Hematopoietic multipotent progenitor cell treated with erythropoietin and hydrocortisone succinate and interleukin-3 and kit ligand, for 17 days (in vitro differentiated cells): ENCODE measurements around the gene SCAI.
"Not testable (repeated sequence)": the region's sequence is repeated elsewhere in the genome, so short reads cannot be mapped to it uniquely, and the experiment has no call there.

Experiments used
- DNase-seq: peaks from one replicate; pipeline ENCODE4 v3.0.0-alpha.2; 2015; ENCODE audit warnings: low spot score

Gene SCAI

DNA sequence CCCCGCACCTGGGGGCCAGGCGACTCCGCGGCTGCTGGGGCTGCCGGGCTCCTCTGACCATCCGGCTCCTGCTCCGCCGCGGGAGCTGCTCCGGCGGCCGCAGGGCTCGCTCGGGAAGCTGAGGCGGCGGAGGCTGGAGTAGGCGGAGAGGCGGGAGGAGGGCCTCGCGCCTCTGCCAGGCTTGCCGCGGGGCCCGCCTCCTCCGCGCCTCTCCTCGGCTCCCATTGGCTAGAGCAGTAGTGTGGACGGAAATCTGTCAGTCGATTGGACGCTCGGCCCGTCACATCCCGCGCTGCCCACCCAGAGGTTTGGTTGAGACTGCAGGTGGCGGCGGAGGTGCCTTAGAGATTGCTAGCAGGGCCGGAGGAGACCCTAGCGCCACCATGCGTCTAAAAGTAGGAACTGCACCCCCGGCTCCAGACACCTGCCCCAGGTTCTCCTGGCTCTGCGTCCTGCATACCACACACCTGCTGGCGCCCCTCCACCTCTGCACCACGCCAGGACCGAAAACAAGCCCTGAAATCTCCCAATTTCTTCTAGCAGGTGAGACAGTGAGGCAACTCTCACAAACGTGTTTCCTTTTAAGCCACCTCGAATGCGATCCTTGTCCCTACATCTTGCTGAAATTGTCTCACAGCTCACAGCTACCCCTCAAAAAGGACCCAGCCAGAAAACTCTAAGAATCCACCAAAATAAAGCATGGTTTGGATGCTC, at the start of gene SCAI:
TSS of gene SCAI (minus strand) at position 152 of the 714 bp plus-strand sequence. CDS start at position 61, 91 bp downstream.
- DNase-seq, result peak; percentile 99

GRCh38 chr9:125190361-125190801, 47.1 kb upstream of the SCAI start:
- DNase-seq, result no peak

DNA sequence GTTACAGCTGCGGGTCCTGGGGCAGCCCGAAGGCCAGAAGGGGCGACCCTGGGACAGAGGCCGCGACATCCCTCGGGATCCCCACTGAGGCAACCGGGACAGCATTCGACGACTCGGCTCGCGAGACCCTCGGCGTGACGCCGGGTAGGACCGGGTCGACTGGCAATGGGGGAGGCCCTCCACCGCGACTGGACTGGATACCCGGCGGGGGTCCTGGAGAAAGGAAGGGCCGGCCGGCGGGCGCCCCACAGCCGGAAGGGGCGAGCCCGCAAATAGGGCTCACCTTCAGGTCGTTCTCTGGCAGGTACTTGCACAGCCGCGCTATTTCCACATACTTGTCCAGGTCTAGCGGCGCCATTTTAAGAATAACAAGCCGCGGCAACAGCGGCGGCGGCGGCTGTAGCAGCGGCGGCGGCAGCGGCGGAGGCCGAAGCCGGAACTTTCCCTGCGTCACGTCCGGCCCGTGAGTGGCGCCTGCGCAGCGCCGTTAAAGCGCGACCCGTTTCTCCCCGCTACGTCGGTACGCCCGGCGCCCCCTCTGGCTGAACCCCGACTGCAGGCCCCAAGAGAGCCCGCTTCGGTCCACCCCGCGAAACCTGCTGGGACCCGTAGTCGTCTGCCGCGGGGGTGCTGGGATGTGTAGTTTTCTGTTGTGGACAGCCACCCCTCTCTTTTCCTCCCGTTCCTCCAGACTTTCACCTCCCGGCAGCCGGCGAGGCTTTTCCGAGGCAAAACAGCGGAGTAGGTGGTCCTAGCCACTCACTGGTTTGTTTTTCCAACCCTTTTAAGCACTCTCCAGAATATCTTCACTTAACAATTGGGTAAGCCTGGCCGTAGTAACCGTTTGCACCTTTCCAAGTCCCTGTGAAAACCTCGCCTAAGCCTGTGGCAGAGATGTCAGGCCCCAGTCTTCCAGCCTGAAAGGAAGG, 46.3 kb upstream of the SCAI start, which contains the start of gene PPP6C:
TSS of gene PPP6C (minus strand) at position 443 of the 929 bp plus-strand sequence. CDS start at position 358, 85 bp downstream.
- DNase-seq, result peak; percentile 95

- DNase-seq, result peak; percentile 42
These were observed 45.7 kb upstream of the SCAI start for GRCh38 chr9:125189011-125189360.

GRCh38 chr9:125183561-125183960, 40.2 kb upstream of the SCAI start:
- DNase-seq, result no peak

DNA sequence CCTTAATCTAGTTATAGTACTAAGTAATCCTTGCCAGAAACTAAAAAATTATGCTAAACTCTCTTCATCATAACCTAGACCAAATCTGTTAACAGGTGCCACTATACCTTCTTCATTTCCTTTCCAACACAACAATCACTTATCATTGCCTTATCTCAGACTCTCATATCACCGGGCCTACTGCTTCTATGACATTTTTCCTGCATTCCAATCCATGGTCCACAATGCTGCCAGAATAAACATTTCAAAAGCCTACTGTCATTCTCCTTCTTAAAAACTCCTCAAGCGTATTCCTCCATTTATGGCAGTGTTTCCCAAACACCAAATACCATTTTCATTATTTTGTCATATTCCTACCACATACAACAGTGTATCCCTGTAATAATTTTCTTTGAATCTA, 39.7 kb upstream of the SCAI start:
- no peak for DNase-seq

DNA sequence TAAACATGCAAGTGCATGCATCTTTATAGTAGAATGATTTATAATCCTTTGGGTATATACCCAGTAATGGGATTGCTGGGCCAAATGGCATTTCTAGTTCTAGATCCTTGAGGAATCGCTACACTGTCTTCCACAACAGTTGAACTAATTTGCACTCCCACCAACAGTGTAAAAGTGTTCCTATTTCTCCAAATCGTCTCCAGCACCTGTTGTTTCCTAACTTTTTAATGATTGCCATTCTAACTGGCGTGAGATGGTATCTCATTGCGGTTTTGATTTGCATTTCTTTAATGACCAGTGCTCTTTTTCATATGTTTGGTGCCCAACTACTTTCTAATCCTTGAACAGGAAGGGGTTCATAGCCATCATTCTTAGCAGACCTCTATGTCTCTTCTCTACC, 38.4 kb upstream of the SCAI start:
- not testable (repeated sequence) for DNase-seq

DNA sequence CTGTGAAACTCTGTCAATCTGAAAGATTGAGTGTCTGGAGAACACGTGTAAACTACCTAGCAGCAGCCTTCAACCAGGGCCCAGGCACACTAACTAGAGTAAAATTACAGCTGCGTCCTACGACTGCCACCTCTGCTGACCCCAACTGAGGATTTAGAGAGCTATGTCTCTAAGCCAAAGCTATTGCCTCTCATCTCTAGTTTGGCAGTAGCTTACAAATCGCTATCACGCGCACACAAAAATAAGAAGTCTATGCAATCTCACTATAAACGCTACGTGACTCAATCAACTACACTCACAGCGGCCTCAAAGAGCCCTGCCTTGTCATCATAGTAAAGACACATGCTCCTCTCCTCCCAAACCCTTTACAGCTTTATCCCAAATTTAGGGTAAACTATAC, 37.5 kb upstream of the SCAI start:
- no peak for DNase-seq

DNA sequence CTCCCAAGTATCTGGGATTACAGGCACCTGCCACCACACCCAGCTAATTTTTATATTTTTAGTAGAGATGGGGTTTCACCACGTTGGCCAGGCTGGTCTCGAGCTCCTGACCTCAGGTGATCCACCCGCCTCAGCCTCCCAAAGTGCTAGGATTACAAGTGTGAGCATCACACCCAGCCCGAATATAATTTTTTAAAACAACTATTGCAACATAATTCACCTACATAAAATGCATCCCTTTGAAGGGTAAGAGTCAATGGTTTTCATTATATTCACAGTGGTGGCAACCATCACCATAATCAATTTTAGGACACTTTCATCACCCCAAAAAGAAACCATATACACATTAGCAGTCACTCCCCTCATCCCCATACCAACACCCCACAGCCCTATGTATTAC, 36.4 kb upstream of the SCAI start:
- not testable (repeated sequence) for DNase-seq

GRCh38 chr9:125177888-125178287, 34.6 kb upstream of the SCAI start:
- DNase-seq, result no peak

DNA sequence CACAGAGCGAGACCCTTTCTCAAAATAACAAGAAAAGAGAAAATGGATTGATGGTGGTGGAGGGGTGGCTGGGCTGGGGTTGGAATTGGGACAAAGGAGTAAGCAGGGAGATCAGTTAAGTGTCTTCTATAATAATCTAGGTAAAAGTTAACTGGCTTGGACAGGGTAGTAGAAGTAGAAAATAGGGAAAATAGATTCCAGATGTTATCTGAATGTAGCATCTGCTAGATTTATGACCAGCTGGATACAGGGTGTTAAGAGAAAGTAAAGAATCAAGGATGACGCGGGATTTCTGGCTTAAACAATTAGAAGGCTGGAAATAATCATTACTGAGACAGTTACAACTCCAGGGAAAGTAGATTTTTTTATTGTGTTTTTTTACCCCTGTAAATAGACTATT, 33.3 kb upstream of the SCAI start:
- no peak for DNase-seq

- no peak for DNase-seq
These were observed 28.9 kb upstream of the SCAI start for GRCh38 chr9:125172031-125172755.

- DNase-seq, result no peak
These were observed 26.6 kb upstream of the SCAI start for GRCh38 chr9:125169895-125170294.

DNA sequence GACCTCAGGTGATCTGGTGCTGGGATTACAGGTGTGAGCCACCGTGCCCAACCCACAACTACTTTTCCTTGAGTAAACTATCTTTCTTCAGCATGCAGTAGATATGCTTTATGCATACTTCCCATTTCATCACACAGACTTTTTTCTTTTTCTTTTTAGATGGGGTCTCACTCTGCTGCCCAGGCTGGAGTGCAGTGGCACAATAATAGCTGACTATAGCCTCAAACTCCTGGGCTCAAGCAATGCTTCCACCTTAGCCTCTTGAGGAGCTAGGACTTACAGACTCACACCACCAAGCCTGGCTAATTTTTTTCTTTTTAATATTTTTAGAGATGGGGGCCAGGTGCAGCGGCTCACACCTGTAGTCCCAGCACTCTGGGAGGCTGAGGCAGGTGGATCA, 23.4 kb upstream of the SCAI start:
- DNase-seq, result no peak

DNA sequence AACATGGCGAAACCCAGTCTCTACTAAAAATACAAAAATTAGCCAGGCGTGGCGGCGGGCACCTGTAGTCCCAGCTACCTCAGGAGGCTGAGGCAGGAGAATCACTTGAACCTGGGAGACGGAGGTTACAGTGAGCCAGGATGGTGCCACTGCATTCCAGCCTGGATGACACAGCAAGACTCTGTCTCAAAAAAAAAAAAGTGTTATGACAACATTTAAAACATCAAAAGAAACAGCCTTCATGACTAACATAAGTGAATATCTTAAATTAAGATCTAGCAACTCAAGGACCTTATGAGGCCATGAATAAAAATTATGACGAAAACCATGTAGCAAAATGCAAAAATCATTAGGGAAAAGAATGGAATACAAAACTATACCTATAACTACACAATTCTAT, 19.6 kb upstream of the SCAI start:
- DNase-seq, result not testable (repeated sequence)

DNA sequence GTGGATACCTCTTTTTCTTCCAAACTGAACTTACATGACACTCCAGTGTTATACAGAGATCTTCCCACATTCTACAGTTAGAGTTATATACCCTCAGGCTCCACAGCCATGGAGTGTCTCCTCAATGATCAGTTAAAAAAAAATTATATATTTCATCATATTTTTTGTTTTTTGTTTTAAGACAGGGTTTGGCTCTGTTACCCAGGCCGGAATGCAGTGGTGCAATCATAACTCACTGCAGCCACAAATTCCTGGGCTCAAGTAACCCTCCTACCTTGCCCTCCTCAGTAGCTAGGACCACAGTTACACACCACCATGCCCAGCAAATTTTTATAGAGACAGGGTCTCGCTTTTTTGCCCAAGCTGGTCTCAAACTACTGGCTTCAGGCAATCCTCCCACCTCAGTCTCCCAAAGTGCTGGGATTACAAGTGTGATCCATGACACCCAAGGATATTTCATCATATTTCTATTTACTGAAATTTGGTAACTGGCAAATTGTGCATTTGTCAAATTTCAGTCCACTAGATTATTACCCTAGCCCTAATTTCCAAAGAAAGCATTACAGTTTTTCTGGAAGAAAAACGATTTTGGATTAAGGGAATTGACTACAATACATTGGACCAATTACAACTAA, 18.1 kb upstream of the SCAI start:
- no peak for DNase-seq

DNA sequence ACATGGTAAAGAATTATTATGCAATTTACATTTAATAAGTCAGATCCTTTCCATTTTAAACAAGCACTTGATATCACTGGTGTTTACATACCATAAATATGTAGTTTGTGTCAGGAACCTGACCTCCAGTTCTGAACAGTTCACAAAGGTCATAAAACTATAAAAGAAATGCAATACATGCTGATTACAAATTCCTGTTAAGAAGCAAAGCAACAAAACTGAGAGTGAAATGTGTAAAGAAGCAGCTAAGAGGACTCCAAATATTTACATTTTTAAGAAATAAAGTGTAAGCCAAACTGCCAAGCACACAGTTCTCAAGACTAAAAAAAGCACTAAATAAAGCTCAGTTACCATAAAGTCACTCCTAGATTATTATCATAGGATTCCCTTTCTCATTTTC, 17.4 kb upstream of the SCAI start:
- DNase-seq, result no peak

DNA sequence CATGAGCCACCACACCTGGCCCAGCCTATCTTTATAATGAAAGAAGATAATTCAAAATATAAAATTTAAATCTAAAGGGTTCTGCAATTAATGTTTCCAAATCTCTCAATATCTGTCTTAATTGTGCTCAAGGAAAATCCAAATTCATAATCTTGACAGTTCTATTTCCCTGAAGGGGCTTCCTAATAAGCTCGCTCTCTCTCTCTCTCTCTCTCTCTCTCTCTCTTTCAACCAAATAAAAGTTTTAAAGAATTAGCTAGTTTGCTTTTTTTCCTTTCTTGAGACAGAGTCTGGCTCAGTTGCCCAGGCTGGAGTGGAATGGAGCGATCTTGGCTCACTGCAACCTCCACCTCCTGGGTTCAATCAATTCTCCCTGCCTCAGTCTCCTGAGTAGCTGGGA, 13.2 kb upstream of the SCAI start:
- DNase-seq, result no peak

GRCh38 chr9:125153712-125154367, 10.5 kb upstream of the SCAI start:
- DNase-seq, result no peak

DNA sequence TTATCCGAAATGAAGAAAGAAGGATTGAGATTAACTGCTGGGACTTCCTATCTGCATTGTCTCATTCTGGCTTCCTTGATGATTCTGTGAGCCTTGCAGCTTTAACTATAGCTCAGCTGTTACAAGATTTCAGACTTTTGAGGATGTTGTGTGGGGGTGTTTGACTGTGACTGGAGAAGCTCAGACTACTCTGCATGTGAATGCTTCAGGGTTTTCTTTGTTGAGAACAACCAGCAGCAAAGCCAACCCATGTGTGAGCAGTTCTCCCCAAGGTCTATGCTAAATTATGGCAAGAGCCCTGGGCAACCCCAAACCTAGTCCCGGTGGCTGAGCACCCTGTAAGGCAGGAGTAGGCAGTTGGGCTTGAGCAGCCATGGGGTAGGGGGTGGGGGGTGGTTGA, 8.4 kb upstream of the SCAI start:
- DNase-seq, result no peak
